H1 (cell line): ENCODE measurements around the gene ALLC. TPM values are rescaled to one million over a fixed set of nuclear protein-coding genes. Genes with fewer than 3 reads are reported as not detected.

Experiments used
- CTCF ChIA-PET: fragments of 300-600 bp; sonication (Branson Sonifier 250); formaldehyde crosslinking; loops from one replicate; lab custom pipeline; 2021; ENCODE audit not compliant: partially characterized antibody; lab: Charles Lee
- POLR2A ChIA-PET: fragments of 300-600 bp; sonication (Branson Sonifier 250); formaldehyde crosslinking; loops from one replicate; lab custom pipeline; 2021; ENCODE audit warnings: inconsistent platforms; ENCODE audit not compliant: partially characterized antibody; lab: Charles Lee
- DNase-seq, 2 experiments: peaks; one replicate each; pipeline versions ENCODE4 v3.0.0 to v3.0.0-alpha.2; 2010 to 2022; ENCODE audit warnings: low spot score in 2 of 2, low read depth in 1 of 2, mixed read lengths in 1 of 2
- FAIRE-seq: peaks from 2 replicates; lab custom pipeline; 2011; peaks lifted over from hg19 to GRCh38; lab: Jason Lieb, UNC
- H2AFZ ChIP-seq: 2 replicates; pipeline ENCODE4 v1.8.1; 2012; ENCODE audit warnings: low read length, inconsistent platforms
- H2AK5ac ChIP-seq: 2 replicates; pipeline ENCODE4 v1.6.1; 2013; ENCODE audit warnings: low read depth, low read length
- H2BK120ac ChIP-seq: replicated peaks from 2 replicates; pipeline ENCODE3; 2013; ENCODE audit warnings: low read depth, low read length, inconsistent platforms
- H2BK12ac ChIP-seq: 2 replicates; pipeline ENCODE4 v1.6.1; 2013; ENCODE audit warnings: low read depth, low read length
- H2BK15ac ChIP-seq: 2 replicates; pipeline ENCODE4 v1.6.1; 2013; ENCODE audit warnings: low read length
- H2BK20ac ChIP-seq: 2 replicates; pipeline ENCODE4 v1.6.1; 2013; ENCODE audit warnings: low read length
- H2BK5ac ChIP-seq: 2 replicates; pipeline ENCODE4 v1.6.1; 2013; ENCODE audit warnings: low read depth, low read length
- H3K14ac ChIP-seq: 2 replicates; pipeline ENCODE4 v1.6.1; 2013; ENCODE audit warnings: inconsistent platforms; ENCODE audit not compliant: insufficient read length
- H3K18ac ChIP-seq: 2 replicates; pipeline ENCODE4 v1.6.1; 2013; ENCODE audit warnings: low read length; ENCODE audit errors: extremely low read depth
- H3K23ac ChIP-seq: 2 replicates; pipeline ENCODE4 v1.6.1; 2013; ENCODE audit warnings: inconsistent platforms; ENCODE audit not compliant: insufficient read length
- H3K23me2 ChIP-seq: 2 replicates; pipeline ENCODE4 v1.6.1; 2013; ENCODE audit warnings: low read depth, low read length
- H3K27ac ChIP-seq: 2 replicates; pipeline ENCODE4 v1.6.1; 2011; ENCODE audit warnings: low read depth, low read length, inconsistent platforms
- H3K27me3 ChIP-seq, 4 experiments: replicated peaks in 1 of 4; 1 replicate in 1 of 4; 2 replicates in 3 of 4; pipeline versions ENCODE4 v1.6.1 to v1.8.1; 2011 to 2013; ENCODE audit warnings: low read length in 3 of 4, mild to moderate bottlenecking in 3 of 4, inconsistent platforms in 2 of 4, mixed read lengths in 2 of 4, moderate library complexity in 1 of 4; ENCODE audit not compliant: control insufficient read depth in 3 of 4, insufficient read depth in 3 of 4; ENCODE audit errors: extremely low read depth in 1 of 4
- H3K36me3 ChIP-seq, 4 experiments: 2 replicates each; pipeline versions ENCODE4 v1.6.1 to v1.8.1; 2011 to 2013; ENCODE audit warnings: mild to moderate bottlenecking in 4 of 4, low read length in 3 of 4, moderate library complexity in 2 of 4, control low read depth in 1 of 4, inconsistent platforms in 1 of 4; ENCODE audit not compliant: insufficient read depth in 4 of 4, control insufficient read depth in 2 of 4
- H3K4ac ChIP-seq: replicated peaks from 2 replicates; pipeline ENCODE3; 2013; ENCODE audit warnings: low read length, low read depth, mixed read lengths, inconsistent platforms; ENCODE audit not compliant: insufficient read length
- H3K4me1 ChIP-seq, 4 experiments: replicated peaks in 1 of 4; 1 replicate in 1 of 4; 2 replicates in 3 of 4; pipeline versions ENCODE4 v1.6.1 to v1.8.1; 2011 to 2013; ENCODE audit warnings: low read length in 3 of 4, inconsistent platforms in 2 of 4, mixed read lengths in 1 of 4; ENCODE audit not compliant: insufficient read depth in 4 of 4, control insufficient read depth in 3 of 4
- H3K4me2 ChIP-seq, 2 experiments: 2 replicates each; pipeline versions ENCODE4 v1.6.1 to v1.8.1; 2011 to 2013; ENCODE audit warnings: low read depth in 2 of 2, low read length in 2 of 2, control low read depth in 1 of 2, inconsistent platforms in 1 of 2, mild to moderate bottlenecking in 1 of 2; ENCODE audit not compliant: insufficient read depth in 1 of 2
- H3K4me3 ChIP-seq, 4 experiments: fragments of 200-600, 300-600 bp in 1 of 4; sonication (generic), shearing (Covaris generic), sonication (Bioruptor Twin) in 1 of 4; 2 replicates each; pipeline versions ENCODE4 v1.5.1 to v1.8.1; 2011 to 2016; ENCODE audit warnings: low read length in 4 of 4, low read depth in 3 of 4, control low read depth in 2 of 4, inconsistent platforms in 2 of 4, mild to moderate bottlenecking in 2 of 4, mixed read lengths in 1 of 4, moderate library complexity in 1 of 4; ENCODE audit not compliant: insufficient read depth in 2 of 4; ENCODE audit errors: extremely low read depth in 1 of 4
- H3K56ac ChIP-seq: replicated peaks from 2 replicates; pipeline ENCODE3; 2013; ENCODE audit warnings: low read depth, mild to moderate bottlenecking, mixed read lengths, low read length, inconsistent platforms; ENCODE audit not compliant: insufficient read length
- H3K79me1 ChIP-seq: 2 replicates; pipeline ENCODE4 v1.6.1; 2013; ENCODE audit warnings: low read depth, low read length, control low read depth
- H3K79me2 ChIP-seq, 2 experiments: 2 replicates each; pipeline versions ENCODE4 v1.6.1 to v1.8.1; 2012 to 2013; ENCODE audit warnings: low read length in 2 of 2, mild to moderate bottlenecking in 2 of 2, inconsistent platforms in 1 of 2; ENCODE audit not compliant: insufficient read depth in 2 of 2, control insufficient read depth in 1 of 2
- H3K9ac ChIP-seq, 4 experiments: replicated peaks in 1 of 4; 1 replicate in 1 of 4; 2 replicates in 3 of 4; pipeline versions ENCODE4 v1.6.1 to v1.8.1; 2011 to 2013; ENCODE audit warnings: low read depth in 3 of 4, low read length in 3 of 4, control low read depth in 2 of 4, mild to moderate bottlenecking in 2 of 4, moderate library complexity in 2 of 4, inconsistent platforms in 1 of 4; ENCODE audit errors: extremely low read depth in 1 of 4
- H3K9me3 ChIP-seq, 2 experiments: 2 replicates each; pipeline versions ENCODE4 v1.6.1 to v1.8.1; 2012 to 2013; ENCODE audit warnings: mild to moderate bottlenecking in 2 of 2, moderate library complexity in 2 of 2, control low read depth in 1 of 2, inconsistent platforms in 1 of 2, low read depth in 1 of 2, low read length in 1 of 2, mixed read lengths in 1 of 2; ENCODE audit not compliant: insufficient read depth in 2 of 2
- H4K20me1 ChIP-seq, 2 experiments: replicated peaks in 1 of 2; 2 replicates each; pipeline versions ENCODE3 to v1.8.1; 2011 to 2013; ENCODE audit warnings: inconsistent platforms in 2 of 2, low read length in 2 of 2, mild to moderate bottlenecking in 1 of 2; ENCODE audit not compliant: insufficient read depth in 2 of 2, control insufficient read depth in 1 of 2
- H4K5ac ChIP-seq: 2 replicates; pipeline ENCODE4 v1.6.1; 2013; ENCODE audit warnings: low read length, low read depth, mixed read lengths, inconsistent platforms; ENCODE audit not compliant: insufficient read length
- H4K8ac ChIP-seq: 2 replicates; pipeline ENCODE4 v1.8.0; 2013; ENCODE audit warnings: mild to moderate bottlenecking, moderate library complexity, low read length, inconsistent platforms; ENCODE audit not compliant: insufficient read depth; ENCODE audit errors: extremely low read depth
- H4K91ac ChIP-seq: replicated peaks from 2 replicates; pipeline ENCODE3; 2013; ENCODE audit warnings: low read length, mixed read lengths, inconsistent platforms; ENCODE audit not compliant: insufficient read length
- CEBPB ChIP-seq: IDR thresholded peaks from 2 replicates; pipeline ENCODE4 v1.6.1; 2012; ENCODE audit warnings: low read depth, low read length
- CHD2 ChIP-seq: IDR thresholded peaks from 2 replicates; pipeline ENCODE4 v1.6.1; 2012; ENCODE audit warnings: low read length, improper control_type of control experiment
- CTBP2 ChIP-seq: IDR thresholded peaks from 2 replicates; pipeline ENCODE4 v1.7.0; 2011; ENCODE audit warnings: borderline replicate concordance, mild to moderate bottlenecking, moderate library complexity, mixed read lengths, low read length; ENCODE audit not compliant: insufficient read depth, insufficient read length
- EGR1 ChIP-seq: IDR thresholded peaks from 2 replicates; pipeline ENCODE4 v1.6.1; 2011; ENCODE audit warnings: low read depth, low read length, borderline replicate concordance
- KDM5A ChIP-seq: fragments of 200-600 bp; IDR thresholded peaks from 2 replicates; pipeline ENCODE4 v1.7.1; 2012; ENCODE audit warnings: mild to moderate bottlenecking, low read length, inconsistent platforms, mixed read lengths
- MAFK ChIP-seq: IDR thresholded peaks from 2 replicates; pipeline ENCODE4 v1.6.1; 2012; ENCODE audit warnings: low read depth, mild to moderate bottlenecking, improper control_type of control experiment, low read length
- SP4 ChIP-seq: IDR thresholded peaks from 2 replicates; pipeline ENCODE4 v1.6.1; 2012; ENCODE audit warnings: low read length, inconsistent platforms
- SRF ChIP-seq: IDR thresholded peaks from 2 replicates; pipeline ENCODE4 v1.6.1; 2011; ENCODE audit warnings: mild to moderate bottlenecking, low read depth, low read length, moderate library complexity
- WGBS, 2 experiments: shearing (Covaris generic) in 1 of 2; methylation state at CpG; one replicate each; pipeline versions ENCODE4 v1.1.6 to v1.1.7; 2013 to 2015; ENCODE audit warnings: low lambda C conversion rate in 2 of 2, mixed read lengths in 2 of 2, inconsistent platforms in 1 of 2, low coverage in 1 of 2, missing lambda C conversion rate in 1 of 2; ENCODE audit not compliant: insufficient replicate concordance in 2 of 2, insufficient coverage in 1 of 2, insufficient read length in 1 of 2; ENCODE audit errors: extremely low coverage in 1 of 2, missing lambda C conversion rate in 1 of 2; 5-methylcytosine and 5-hydroxymethylcytosine counted together
- polyA plus RNA-seq, 7 experiments: library from polyadenylated mRNA; depleted of rRNA in 3 of 7; stranded (reverse) in 5 of 7; unstranded in 2 of 7; fragments of >200 nt in 5 of 7; fragments of 200-250 nt in 2 of 7; gene quantifications; 1 replicate in 5 of 7; 2 replicates in 1 of 7; 4 replicates in 1 of 7; pipeline versions ENCODE4 v1.2.1 to v1.2.3, GENCODE V29; 2011 to 2013; ENCODE audit warnings: missing spikeins in 2 of 7, mixed read lengths in 2 of 7
- total RNA-seq: library from RNA; stranded (reverse); fragmentation: NEBNext Ultra II Directional; extraction: Animal tissue kit (Norgen Biotek cat#: 25700); gene quantifications from 2 replicates; pipeline ENCODE4 v1.2.1, GENCODE V29; 2021

Gene ALLC
- total and polyA plus RNA-seq, 2 of the 8 experiments (the other 6 are each of a cell fraction or from before 2014, with no cell fraction given) = not detected

GRCh38 chr2:3613524-3613905 is 44.5 kb upstream of the ALLC start:
- Histone ChIP-seq H3K4me2 (no peak overlapping the region), H3K9ac (no peak overlapping the region), H3K27ac (no peak overlapping the region), H3K79me1 (no peaks in the 10 kb centered on the region), H2BK15ac (no peak overlapping the region), H3K36me3 (no peaks in the 10 kb centered on the region), H2BK12ac (no peak overlapping the region), H3K4ac (no peak overlapping the region), H3K27me3 (no peaks in the 10 kb centered on the region; a peak in 1 of 7 replicates), H4K91ac (no peak overlapping the region), H3K4me3 (no peak overlapping the region), H2BK20ac (no peak overlapping the region), H2AK5ac (no peak overlapping the region), H3K18ac (no peak overlapping the region), H3K56ac (no peak overlapping the region), H4K5ac (no peak overlapping the region)
- CTCF ChIA-PET = interaction anchor here (0.9 kb wide), 1 partner anchor 13 kb away, joined by 3 read pairs; no protein-coding TSS in a partner anchor
- WGBS, 2 experiments = 94% methylated on average over 12 of the region's 12 CpGs; no CpG with 5 or more reads in 1 of the 2 experiments
- DNase-seq (no peak), FAIRE-seq (no peak)
- TF ChIP-seq SP4 (no peak), CTBP2 (no peak), KDM5A (no peak), CHD2 (no peak), MAFK (no peak), CEBPB (no peak), EGR1 (no peak), SRF (no peak)
- TF ChIP-seq, all 59 proteins: peak for 0
- Histone ChIP-seq H2BK5ac (no peak overlapping the region), H3K14ac (no peak overlapping the region), H2AFZ (no peak overlapping the region), H4K8ac (no peak overlapping the region), H3K23me2 (no peaks in the 10 kb centered on the region), H3K79me2 (no peaks in the 10 kb centered on the region), H4K20me1 (no peaks in the 10 kb centered on the region), H3K4me1 (no peaks in the 10 kb centered on the region), H3K9me3 (peaks cover 5 to 18% of the 10 kb centered on the region in 2 experiments; a peak in 2 of 4 replicates), H2BK120ac (no peak overlapping the region), H3K23ac (no peak overlapping the region)
- POLR2A ChIA-PET = no interaction called here
